DOHH2 (cell line): Measurements from ENCODE around the gene KIAA1958.

Experiments
- EZH2phosphoT487 ChIP-seq: fragments of 200-600 bp; sonication (generic); IDR thresholded peaks from 2 replicates; pipeline ENCODE4 v1.6.1; 2017; ENCODE audit warnings: borderline replicate concordance, mild to moderate bottlenecking, antibody characterized with exemption, low read length, moderate library complexity, mixed read lengths
- TF ChIP-seq, protein P1 (sequence below): fragments of 200-600 bp; sonication (generic); IDR thresholded peaks from one replicate; pipeline ENCODE4 v1.5.1; 2014; ENCODE audit warnings: antibody characterized with exemption, mild to moderate bottlenecking, low read depth, low read length; ENCODE audit not compliant: poor library complexity, severe bottlenecking

DNA sequence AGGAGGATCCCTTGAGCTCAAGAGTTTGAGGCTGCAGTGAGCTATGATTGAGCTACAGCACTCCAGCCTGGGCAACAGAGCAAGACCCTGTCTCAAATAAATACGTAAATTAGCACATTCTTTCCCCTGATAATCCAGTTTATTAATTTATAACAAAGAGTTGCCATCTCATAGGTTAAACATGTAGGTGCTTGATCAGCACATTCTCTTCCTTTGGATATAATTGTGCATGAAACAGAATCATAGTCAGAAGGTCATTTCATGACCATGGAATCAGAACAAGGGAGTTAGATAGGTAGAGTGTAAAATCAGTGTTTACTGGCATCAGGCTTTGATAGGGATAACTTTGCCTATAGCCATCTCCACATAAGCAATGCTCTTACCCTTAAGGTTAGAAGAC is 43.0 kb upstream of the KIAA1958 start:
- TF ChIP-seq, protein P1, sequence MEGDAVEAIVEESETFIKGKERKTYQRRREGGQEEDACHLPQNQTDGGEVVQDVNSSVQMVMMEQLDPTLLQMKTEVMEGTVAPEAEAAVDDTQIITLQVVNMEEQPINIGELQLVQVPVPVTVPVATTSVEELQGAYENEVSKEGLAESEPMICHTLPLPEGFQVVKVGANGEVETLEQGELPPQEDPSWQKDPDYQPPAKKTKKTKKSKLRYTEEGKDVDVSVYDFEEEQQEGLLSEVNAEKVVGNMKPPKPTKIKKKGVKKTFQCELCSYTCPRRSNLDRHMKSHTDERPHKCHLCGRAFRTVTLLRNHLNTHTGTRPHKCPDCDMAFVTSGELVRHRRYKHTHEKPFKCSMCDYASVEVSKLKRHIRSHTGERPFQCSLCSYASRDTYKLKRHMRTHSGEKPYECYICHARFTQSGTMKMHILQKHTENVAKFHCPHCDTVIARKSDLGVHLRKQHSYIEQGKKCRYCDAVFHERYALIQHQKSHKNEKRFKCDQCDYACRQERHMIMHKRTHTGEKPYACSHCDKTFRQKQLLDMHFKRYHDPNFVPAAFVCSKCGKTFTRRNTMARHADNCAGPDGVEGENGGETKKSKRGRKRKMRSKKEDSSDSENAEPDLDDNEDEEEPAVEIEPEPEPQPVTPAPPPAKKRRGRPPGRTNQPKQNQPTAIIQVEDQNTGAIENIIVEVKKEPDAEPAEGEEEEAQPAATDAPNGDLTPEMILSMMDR: no peak
- TF ChIP-seq EZH2phosphoT487: no peak
